Esophagus squamous epithelium (tissue), 5 donors: Measurements from ENCODE around the gene TMEFF1. TPM values are rescaled to one million over a fixed set of nuclear protein-coding genes. Genes with fewer than 3 reads are reported as not detected.

Experiments
- DNase-seq: peaks from one replicate; lab custom pipeline; 2025; lab: John Stamatoyannopoulos, UW
- H3K27ac ChIP-seq, 4 donors: fragments of 200-600 bp; sonication (generic); one replicate each; pipeline ENCODE4 v1.5.1; 2016 to 2019; ENCODE audit warnings: mild to moderate bottlenecking in 1 of 4
- H3K27me3 ChIP-seq, 4 donors: fragments of 200-600 bp; sonication (generic); 1 replicate in 3 of 4; 2 replicates in 1 of 4; pipeline versions ENCODE4 v1.5.1 to v1.6.0; 2017 to 2021; ENCODE audit warnings: antibody characterized with exemption in 1 of 4
- H3K36me3 ChIP-seq, 3 donors: fragments of 200-600 bp; sonication (generic); one replicate each; pipeline ENCODE4 v1.5.1; 2016 to 2019
- H3K4me1 ChIP-seq, 3 donors: fragments of 200-600 bp; sonication (generic); one replicate each; pipeline ENCODE4 v1.5.1; 2017 to 2019
- H3K4me3 ChIP-seq, 4 donors: fragments of 200-600 bp; sonication (generic); 1 replicate in 3 of 4; 2 replicates in 1 of 4; pipeline ENCODE4 v1.5.1; 2016 to 2019; ENCODE audit warnings: mild to moderate bottlenecking in 2 of 4, moderate library complexity in 1 of 4
- H3K9me3 ChIP-seq, 3 donors: fragments of 200-600 bp; sonication (generic); one replicate each; pipeline ENCODE4 v1.5.1; 2016 to 2019
- POLR2A ChIP-seq, 4 donors: fragments of 450-650 bp; IDR thresholded peaks; one replicate each; pipeline ENCODE4 v1.6.1; 2017; ENCODE audit warnings: antibody characterized with exemption in 4 of 4, mild to moderate bottlenecking in 4 of 4, moderate library complexity in 3 of 4
- WGBS, 2 donors: methylation state at CpG; one replicate each; pipeline ENCODE4 v1.1.5; 2018; 5-methylcytosine and 5-hydroxymethylcytosine counted together
- intact Hi-C: fragments of 100-400 bp; cut with DNase I; formaldehyde crosslinking; loops from one replicate; pipeline ENCODE4 v1.15.0; 2022
- total RNA-seq, 4 donors: library from RNA; depleted of rRNA; stranded (reverse); fragments of >200 nt; gene quantifications; one replicate each; pipeline ENCODE4 v1.1.0, GENCODE V29; 2016
- TF ChIP-seq, protein P1 (sequence below), 6 experiments: fragments of 450-650 bp in 4 of 6; fragments of 200-600 bp in 2 of 6; sonication (generic) in 2 of 6; IDR thresholded peaks; one replicate each; pipeline ENCODE4 v1.5.1; 2016 to 2019; ENCODE audit warnings: antibody characterized with exemption in 6 of 6, mild to moderate bottlenecking in 4 of 6, moderate library complexity in 4 of 6
- donor health status: DM: yes; HTN: yes; CAD: no.

Gene TMEFF1
- total RNA-seq, 4 donors from 2014 or later = 0.57 TPM; not detected in 3

DNA sequence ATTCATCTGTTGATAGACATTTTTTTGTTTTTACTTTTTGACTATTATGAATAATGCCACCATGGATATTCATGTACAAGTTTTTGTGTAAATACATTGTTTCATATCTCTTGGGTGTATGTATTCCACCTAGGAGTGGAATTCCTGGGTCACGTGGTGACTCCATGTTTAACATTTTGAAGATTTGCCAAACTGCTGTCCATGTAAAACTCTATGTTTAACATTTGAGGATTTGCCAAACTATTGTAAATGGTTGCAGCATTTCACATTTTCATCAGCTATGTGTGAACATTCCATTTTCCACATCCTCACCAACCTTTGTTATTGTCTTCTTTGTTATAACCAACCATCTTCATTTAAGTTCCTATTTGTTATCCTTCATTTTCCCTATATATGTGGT is 12.2 kb downstream of the TMEFF1 start:
- DNase-seq = no peak
- H3K36me3 ChIP-seq = no peaks in the 10 kb centered on the region
- no peaks in the 10 kb centered on the region for H3K9me3 ChIP-seq
- intact Hi-C loops = no loop called here
- TF ChIP-seq POLR2A (IDR thresholded peaks at IDR 0.05) = no peak
- TF ChIP-seq, protein P1, sequence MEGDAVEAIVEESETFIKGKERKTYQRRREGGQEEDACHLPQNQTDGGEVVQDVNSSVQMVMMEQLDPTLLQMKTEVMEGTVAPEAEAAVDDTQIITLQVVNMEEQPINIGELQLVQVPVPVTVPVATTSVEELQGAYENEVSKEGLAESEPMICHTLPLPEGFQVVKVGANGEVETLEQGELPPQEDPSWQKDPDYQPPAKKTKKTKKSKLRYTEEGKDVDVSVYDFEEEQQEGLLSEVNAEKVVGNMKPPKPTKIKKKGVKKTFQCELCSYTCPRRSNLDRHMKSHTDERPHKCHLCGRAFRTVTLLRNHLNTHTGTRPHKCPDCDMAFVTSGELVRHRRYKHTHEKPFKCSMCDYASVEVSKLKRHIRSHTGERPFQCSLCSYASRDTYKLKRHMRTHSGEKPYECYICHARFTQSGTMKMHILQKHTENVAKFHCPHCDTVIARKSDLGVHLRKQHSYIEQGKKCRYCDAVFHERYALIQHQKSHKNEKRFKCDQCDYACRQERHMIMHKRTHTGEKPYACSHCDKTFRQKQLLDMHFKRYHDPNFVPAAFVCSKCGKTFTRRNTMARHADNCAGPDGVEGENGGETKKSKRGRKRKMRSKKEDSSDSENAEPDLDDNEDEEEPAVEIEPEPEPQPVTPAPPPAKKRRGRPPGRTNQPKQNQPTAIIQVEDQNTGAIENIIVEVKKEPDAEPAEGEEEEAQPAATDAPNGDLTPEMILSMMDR (IDR thresholded peaks at IDR 0.05) = no peak
- H3K27me3 ChIP-seq = no peaks in the 10 kb centered on the region
- WGBS, 2 donors = 31 to 52% methylated on average over 1 of the region's 1 CpG
- no peak overlapping the region for H3K4me3 ChIP-seq
- H3K27ac ChIP-seq = no peak overlapping the region
- no peaks in the 10 kb centered on the region for H3K4me1 ChIP-seq

DNA sequence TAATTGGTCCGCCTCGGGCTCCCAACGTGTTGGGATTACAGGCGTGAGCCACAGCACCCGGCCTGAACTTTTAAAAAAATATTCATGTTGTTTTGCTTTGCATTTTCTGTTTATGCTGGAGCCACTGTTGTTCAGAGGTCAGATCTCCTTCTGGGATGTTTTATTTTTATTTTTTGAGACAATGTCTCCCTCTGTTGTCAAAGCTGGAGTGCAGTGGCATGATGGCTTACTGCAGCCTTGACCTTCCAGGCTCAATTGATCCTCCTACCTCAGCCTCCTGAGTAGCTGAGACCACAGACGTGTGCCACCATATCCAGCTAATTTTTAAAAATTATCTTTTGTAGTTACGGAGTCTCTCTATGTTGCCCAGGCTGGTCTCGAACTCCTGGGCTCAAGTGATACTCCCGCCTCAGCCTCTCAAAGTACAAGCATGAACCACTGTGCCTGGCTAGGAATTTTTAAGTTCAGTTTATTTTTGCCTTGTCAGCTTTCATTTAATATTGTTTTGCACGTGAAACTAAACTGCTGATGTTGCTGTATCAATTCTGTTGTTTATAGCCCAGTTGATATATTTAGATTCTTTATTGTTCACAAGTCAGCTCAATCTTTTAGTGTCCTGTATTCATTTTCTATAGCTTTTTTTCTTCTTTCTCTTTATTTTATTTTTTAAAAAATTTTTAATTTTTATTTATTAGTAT is 13.7 kb downstream of the TMEFF1 start:
- DNase-seq = no peak
- no peaks in the 10 kb centered on the region for H3K36me3 ChIP-seq
- H3K27ac ChIP-seq = no peak overlapping the region
- no peaks in the 10 kb centered on the region for H3K4me1 ChIP-seq
- no peak overlapping the region for H3K4me3 ChIP-seq
- intact Hi-C loops = no loop called here
- 76 to 79% methylated on average over 9 to 10 of the region's 10 CpGs for WGBS, 2 donors
- TF ChIP-seq POLR2A (IDR thresholded peaks at IDR 0.05) = no peak
- TF ChIP-seq, protein P1 (IDR thresholded peaks at IDR 0.05) = no peak
- no peaks in the 10 kb centered on the region for H3K27me3 ChIP-seq
- no peaks in the 10 kb centered on the region for H3K9me3 ChIP-seq

DNA sequence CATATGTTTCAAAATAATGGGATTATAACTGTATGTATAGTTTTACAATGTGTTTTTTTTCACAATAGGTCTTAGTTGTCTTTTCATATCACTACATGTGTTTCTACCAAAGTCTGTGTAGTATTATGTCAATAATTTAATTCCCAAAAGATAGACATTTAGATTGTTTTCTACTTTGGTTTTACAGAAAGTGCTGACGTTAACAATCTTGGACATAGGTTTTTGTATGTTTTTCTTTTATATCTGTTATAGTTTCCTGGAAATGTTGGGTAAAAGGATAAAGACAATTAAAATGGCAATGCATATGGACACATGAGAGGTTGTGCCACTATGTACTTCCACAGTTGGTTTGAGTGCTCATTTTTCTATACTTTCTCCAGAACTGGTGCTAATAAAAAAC is 15.2 kb downstream of the TMEFF1 start:
- 79 to 87% methylated on average over 1 of the region's 1 CpG for WGBS, 2 donors
- DNase-seq = no peak
- Histone ChIP-seq H3K36me3 (no peaks in the 10 kb centered on the region), H3K4me1 (no peaks in the 10 kb centered on the region), H3K9me3 (no peaks in the 10 kb centered on the region), H3K4me3 (no peak overlapping the region), H3K27ac (no peak overlapping the region), H3K27me3 (no peaks in the 10 kb centered on the region)
- TF ChIP-seq, protein P1 (IDR thresholded peaks at IDR 0.05) = no peak
- no peak for TF ChIP-seq POLR2A (IDR thresholded peaks at IDR 0.05)
- intact Hi-C loops = no loop called here

DNA sequence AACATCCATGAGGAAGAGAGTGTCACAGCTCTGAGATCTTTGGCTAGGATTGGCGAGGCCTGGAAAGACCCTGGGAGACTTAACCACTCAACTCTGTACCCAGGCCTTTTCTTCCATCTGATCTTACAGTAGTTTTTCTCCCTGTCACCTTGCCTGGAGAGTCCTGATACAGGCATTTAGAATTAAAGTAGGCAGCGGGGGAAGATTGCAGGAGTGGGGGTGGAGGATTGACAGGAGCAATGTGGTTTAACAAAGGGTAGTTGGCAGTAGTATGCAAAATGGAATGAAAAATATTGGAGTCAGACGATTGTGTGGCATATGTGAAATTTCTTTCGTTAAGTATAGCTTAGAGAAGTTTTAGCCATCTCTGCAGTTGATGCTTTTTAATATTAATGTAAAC is 16.9 kb downstream of the TMEFF1 start:
- WGBS, 2 donors = 79% methylated on average over 4 of the region's 4 CpGs
- Histone ChIP-seq H3K9me3 (no peaks in the 10 kb centered on the region), H3K27me3 (no peaks in the 10 kb centered on the region), H3K36me3 (no peaks in the 10 kb centered on the region), H3K27ac (no peak overlapping the region), H3K4me3 (no peak overlapping the region), H3K4me1 (no peaks in the 10 kb centered on the region)
- TF ChIP-seq, protein P1 (IDR thresholded peaks at IDR 0.05) = no peak
- no peak for TF ChIP-seq POLR2A (IDR thresholded peaks at IDR 0.05)
- intact Hi-C loops = no loop called here
- DNase-seq = no peak

DNA sequence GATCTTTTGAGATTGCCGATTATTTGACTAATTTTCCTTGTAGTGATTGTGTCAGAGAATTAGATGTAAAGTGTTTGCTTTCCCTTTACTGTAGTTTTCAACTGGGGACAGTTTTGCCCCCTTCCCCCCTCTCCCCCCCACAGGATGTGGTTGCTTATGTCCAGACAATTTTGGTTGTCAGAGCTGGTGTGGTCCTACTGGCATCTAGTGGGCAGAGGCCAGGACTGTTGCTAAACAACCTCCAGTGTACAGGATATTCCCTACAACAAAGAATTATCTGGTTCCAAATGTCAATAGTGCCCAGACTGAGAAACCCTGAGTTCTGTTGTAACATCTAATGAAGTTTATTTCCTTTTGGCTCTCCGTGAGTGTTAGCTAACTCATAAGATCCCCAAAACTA is 20.0 kb downstream of the TMEFF1 start:
- Histone ChIP-seq H3K9me3 (no peaks in the 10 kb centered on the region), H3K27me3 (no peaks in the 10 kb centered on the region), H3K4me1 (no peaks in the 10 kb centered on the region), H3K27ac (no peak overlapping the region), H3K4me3 (no peak overlapping the region), H3K36me3 (no peaks in the 10 kb centered on the region)
- no peak for DNase-seq
- 92 to 94% methylated on average over 2 of the region's 2 CpGs for WGBS, 2 donors
- TF ChIP-seq, protein P1 (IDR thresholded peaks at IDR 0.05) = no peak
- no peak for TF ChIP-seq POLR2A (IDR thresholded peaks at IDR 0.05)
- intact Hi-C loops = no loop called here
